Tongue (tissue), 2 donors: ENCODE measurements around the gene TMEM236. TPM values are rescaled to one million over a fixed set of nuclear protein-coding genes. Genes with fewer than 3 reads are reported as not detected.

Source experiments
- DNase-seq: peaks from one replicate; pipeline ENCODE4 v3.0.0-alpha.2; 2015
- total RNA-seq: library from RNA; depleted of rRNA; stranded (reverse); fragments of >200 nt; gene quantifications from one replicate; pipeline ENCODE4 v1.2.3, GENCODE V29; 2014

Gene TMEM236
- total RNA-seq, 1 donor from 2014 or later, result 0.10 TPM

GRCh38 chr10:17787087-17787961 is 35.3 kb downstream of the TMEM236 start:
- DNase-seq, result no peak

- no peak for DNase-seq
Measured at GRCh38 chr10:17788646-17789045, 36.6 kb downstream of the TMEM236 start.

GRCh38 chr10:17789396-17789795 is 37.4 kb downstream of the TMEM236 start:
- no peak for DNase-seq

GRCh38 chr10:17790651-17791050 is 38.6 kb downstream of the TMEM236 start:
- no peak for DNase-seq

- no peak for DNase-seq
Measured at GRCh38 chr10:17792991-17793390, 41.0 kb downstream of the TMEM236 start.

- DNase-seq, result no peak
Measured at GRCh38 chr10:17793823-17794644, 42.0 kb downstream of the TMEM236 start.

GRCh38 chr10:17795083-17795482 is 43.1 kb downstream of the TMEM236 start:
- DNase-seq, result no peak

GRCh38 chr10:17795813-17796594 is 44.0 kb downstream of the TMEM236 start:
- DNase-seq, result no peak

- no peak for DNase-seq
Measured at GRCh38 chr10:17801507-17801906, 49.5 kb downstream of the TMEM236 start.

- DNase-seq, result no peak
Measured at GRCh38 chr10:17802350-17802749, 50.3 kb downstream of the TMEM236 start.

- DNase-seq, result no peak
Measured at GRCh38 chr10:17802976-17803375, 51.0 kb downstream of the TMEM236 start.

- DNase-seq, result no peak
Measured at GRCh38 chr10:17805330-17805729, 53.3 kb downstream of the TMEM236 start.

GRCh38 chr10:17805921-17806577 is 54.0 kb downstream of the TMEM236 start:
- no peak for DNase-seq

GRCh38 chr10:17808971-17809841 is 57.2 kb downstream of the TMEM236 start, which contains the start of gene MRC1:
MRC1 (plus strand) TSS chr10:17809348; CDS start chr10:17809466, 118 bp downstream.
- DNase-seq, result peak; percentile 10

- DNase-seq, result no peak
Measured at GRCh38 chr10:17811146-17811865, 59.3 kb downstream of the TMEM236 start.

- no peak for DNase-seq
Measured at GRCh38 chr10:17814973-17815372, 63.0 kb downstream of the TMEM236 start.

GRCh38 chr10:17816199-17816598 is 64.2 kb downstream of the TMEM236 start:
- DNase-seq, result no peak

- no peak for DNase-seq
Measured at GRCh38 chr10:17817316-17817715, 65.3 kb downstream of the TMEM236 start.

GRCh38 chr10:17817790-17818189 is 65.8 kb downstream of the TMEM236 start:
- no peak for DNase-seq

- DNase-seq, result no peak
Measured at GRCh38 chr10:17819836-17820235, 67.8 kb downstream of the TMEM236 start.
